K562 (cell line): ENCODE data around the gene CCDC93. TPM values are rescaled to one million over a fixed set of nuclear protein-coding genes. Genes with fewer than 3 reads are reported as not detected.

Experiments
- ATAC-seq: fragments of 200-7000 bp; cut with Tn5 transposase; 3 replicates; pipeline ENCODE4 v1.9.1; 2020; ENCODE audit warnings: moderate library complexity
- BruUV-seq: library from RNA; stranded (reverse); fragments of 400-500 nt; replicated peaks from 2 replicates; lab custom pipeline; 2021; lab: Mats Ljungman, UMichigan
- CTCF ChIA-PET: fragments of 300-600 bp; formaldehyde crosslinking; extraction: SDS; loops from one replicate; lab custom pipeline; 2021; ENCODE audit warnings: low intra/inter-chr PET ratio; lab: Yijun Ruan, JAX
- POLR2A ChIA-PET: fragments of 300-600, 350-650 bp; sonication (Branson Sonifier 250); formaldehyde crosslinking; extraction: SDS; loops from one replicate; lab custom pipeline; 2021; ENCODE audit warnings: antibody characterized with exemption, inconsistent platforms; lab: Yijun Ruan, JAX
- DNase-seq, 4 experiments: peaks; one replicate each; pipeline versions ENCODE4 v3.0.0 to v3.0.0-alpha.2; 2011 to 2018; ENCODE audit warnings: low spot score in 3 of 4, mixed read lengths in 3 of 4; ENCODE audit errors: extremely low read depth in 1 of 4
- FAIRE-seq: peaks from 2 replicates; lab custom pipeline; 2011; peaks lifted over from hg19 to GRCh38; lab: Jason Lieb, UNC
- H2AFZ ChIP-seq: 2 replicates; pipeline ENCODE4 v1.6.0; 2011; ENCODE audit warnings: low read depth, low read length, control low read depth, inconsistent platforms
- H3K27ac ChIP-seq: fragments of 200-600 bp; 3 replicates; pipeline ENCODE4 v1.8.0; 2011; ENCODE audit warnings: low read depth, mild to moderate bottlenecking, control low read depth, inconsistent platforms, low read length, moderate library complexity, mixed read lengths; ENCODE audit errors: extremely low read depth
- H3K27me3 ChIP-seq, 2 experiments: fragments of 300-600 bp in 1 of 2; 2 replicates in 1 of 2; 3 replicates in 1 of 2; pipeline versions ENCODE4 v1.6.0 to v1.8.0; 2011; ENCODE audit warnings: inconsistent platforms in 2 of 2, low read length in 2 of 2, mild to moderate bottlenecking in 1 of 2, mixed read lengths in 1 of 2, moderate library complexity in 1 of 2; ENCODE audit not compliant: control insufficient read depth in 2 of 2, insufficient read depth in 2 of 2
- H3K36me3 ChIP-seq: fragments of 300-600 bp; 3 replicates; pipeline ENCODE4 v1.8.0; 2011; ENCODE audit warnings: mild to moderate bottlenecking, low read length, inconsistent platforms; ENCODE audit not compliant: control insufficient read depth, insufficient read depth
- H3K4me1 ChIP-seq, 2 experiments: fragments of 200-600 bp in 1 of 2; replicated peaks in 1 of 2; 2 replicates in 1 of 2; 3 replicates in 1 of 2; pipeline versions ENCODE4 v1.5.1 to v1.8.0; 2011; ENCODE audit warnings: inconsistent platforms in 2 of 2, low read length in 2 of 2, mild to moderate bottlenecking in 1 of 2, mixed read lengths in 1 of 2, moderate library complexity in 1 of 2; ENCODE audit not compliant: control insufficient read depth in 2 of 2, insufficient read depth in 2 of 2
- H3K4me2 ChIP-seq: 2 replicates; pipeline ENCODE4 v1.6.1; 2011; ENCODE audit warnings: low read length, control low read depth, inconsistent platforms, mixed read lengths; ENCODE audit not compliant: insufficient read depth
- H3K4me3 ChIP-seq: fragments of 200-600 bp; sonication (generic), shearing (Covaris generic); 2 replicates; pipeline ENCODE4 v1.5.1; 2016; ENCODE audit warnings: control low read depth, inconsistent platforms
- H3K79me2 ChIP-seq: fragments of 200-600 bp; 3 replicates; pipeline ENCODE4 v1.8.0; 2011; ENCODE audit warnings: low read length, inconsistent platforms; ENCODE audit not compliant: control insufficient read depth, insufficient read depth
- H3K9ac ChIP-seq, 2 experiments: 2 replicates each; pipeline versions ENCODE4 v1.6.0 to v1.6.1; 2011; ENCODE audit warnings: low read depth in 2 of 2, low read length in 2 of 2, control low read depth in 1 of 2, inconsistent platforms in 1 of 2, mild to moderate bottlenecking in 1 of 2, mixed read lengths in 1 of 2; ENCODE audit not compliant: insufficient read depth in 1 of 2
- H3K9me1 ChIP-seq: one replicate; pipeline ENCODE4 v1.6.0; 2011; ENCODE audit warnings: inconsistent platforms, mild to moderate bottlenecking, low read length, moderate library complexity; ENCODE audit not compliant: control insufficient read depth, insufficient read depth
- H3K9me3 ChIP-seq: replicated peaks from 2 replicates; pipeline ENCODE4 v1.5.1; 2011; ENCODE audit warnings: low read depth, low read length, inconsistent platforms; ENCODE audit not compliant: control insufficient read depth, insufficient read depth
- H4K20me1 ChIP-seq: replicated peaks from 2 replicates; pipeline ENCODE4 v1.6.1; 2011; ENCODE audit warnings: low read length, inconsistent platforms, mixed read lengths; ENCODE audit not compliant: control insufficient read depth, insufficient read depth
- HMG20A ChIP-seq: fragments of 450-650 bp; formaldehyde crosslinking; conservative IDR thresholded peaks from 2 replicates; pipeline ENCODE4 v1.4.0; 2020; ENCODE audit warnings: mild to moderate bottlenecking, mixed read lengths
- ID3 ChIP-seq, 2 experiments: fragments of 250-450 bp in 1 of 2; fragments of 450-650 bp in 1 of 2; sonication (Bioruptor Pico) in 1 of 2; IDR thresholded peaks; 2 replicates each; pipeline versions ENCODE4 v1.6.1 to v1.8.0; 2016 to 2021; ENCODE audit warnings: mild to moderate bottlenecking in 2 of 2, moderate library complexity in 2 of 2, missing compliant biosample characterization in 1 of 2, missing genetic modification characterization in 1 of 2
- ZBTB49 ChIP-seq: sonication (generic); formaldehyde crosslinking; IDR thresholded peaks from 2 replicates; pipeline ENCODE4 v1.8.0; 2022; ENCODE audit warnings: missing genetic modification reagents, mild to moderate bottlenecking, borderline replicate concordance
- WGBS: fragments of 100-300 bp; shearing (Covaris generic); methylation state at CpG from one replicate; pipeline ENCODE4 v1.1.6; 2016; ENCODE audit warnings: low coverage, mixed read lengths; ENCODE audit not compliant: insufficient coverage; ENCODE audit errors: missing lambda C conversion rate; 5-methylcytosine and 5-hydroxymethylcytosine counted together
- in situ Hi-C: fragments of 300-500 bp; cut with MboI; formaldehyde crosslinking; loops from 4 replicates; pipeline ENCODE4 v1.15.0; 2018; ENCODE audit warnings: inconsistent platforms, mixed read lengths
- intact Hi-C: fragments of 100-400 bp; cut with micrococcal nuclease; formaldehyde crosslinking; loops from 2 replicates; pipeline ENCODE4 v1.14.2; 2022
- polyA plus RNA-seq, 8 experiments: library from polyadenylated mRNA; depleted of rRNA in 4 of 8; stranded (reverse) in 5 of 8; unstranded in 3 of 8; fragments of >200 nt; fragmentation: Nextera tagmentation in 2 of 8; fragmentation: Illumina TruSeq in 1 of 8; extraction: Ambion mirVana in 2 of 8; extraction: Trizol in 1 of 8; gene quantifications; 2 replicates each; pipeline versions ENCODE4 v1.2.1 to v1.2.3, GENCODE V29; 2011 to 2014; ENCODE audit warnings: inconsistent platforms in 1 of 8, missing spikeins in 1 of 8
- total RNA-seq, 7 experiments: library from RNA; depleted of rRNA in 6 of 7; stranded (reverse); fragments of >200 nt in 6 of 7; fragmentation: Illumina TruSeq in 2 of 7; extraction: Trizol in 2 of 7; gene quantifications; 2 replicates each; pipeline versions ENCODE4 v1.2.1 to v1.2.3, GENCODE V29; 2011 to 2021; ENCODE audit warnings: low replicate concordance in 1 of 7

CCDC93 gene
- total and polyA plus RNA-seq, 9 of the 15 experiments (the other 6 are each of a cell fraction or from before 2014, with no cell fraction given): 3.3 to 19.3 (median 12.4) TPM

GRCh38 chr2:118054213-118055008 lies 40.5 kb upstream of the CCDC93 start (continued):
- TF ChIP-seq ID3 (CRISPR knock-in tag; IDR thresholded peaks at IDR 0.05) (no peak), ID3 (tag; IDR thresholded peaks at IDR 0.05) (no peak), HMG20A (CRISPR knock-in tag) (no peak)

- Histone ChIP-seq H2AFZ (no peak overlapping the region), H3K9ac (no peak overlapping the region), H3K36me3 (no peaks in the 10 kb centered on the region), H3K4me1 (no peaks in the 10 kb centered on the region), H3K9me1 (no peaks in the 10 kb centered on the region), H3K4me3 (no peak overlapping the region), H4K20me1 (no peaks in the 10 kb centered on the region), H3K9me3 (no peaks in the 10 kb centered on the region), H3K79me2 (no peaks in the 10 kb centered on the region), H3K4me2 (no peak overlapping the region), H3K27me3 (peaks cover 4 to 16% of the 10 kb centered on the region in 2 experiments), H3K27ac (no peak overlapping the region)
- in situ Hi-C loops (loop anchor here (10.0 kb wide), 1 partner anchor 151 kb away; no protein-coding TSS in a partner anchor), intact Hi-C loops (no loop called here)
- POLR2A ChIA-PET: no interaction called here
- TF ChIP-seq ZBTB49 (CRISPR knock-in tag): no peak
- ATAC-seq (no peak), DNase-seq (no peak), FAIRE-seq (no peak)
- 0% methylated on average over 7 of the region's 7 CpGs for WGBS
- BruUV-seq: no TSS peak
- CTCF ChIA-PET: no interaction called here
Observed at GRCh38 chr2:118053681-118054080, 39.8 kb upstream of the CCDC93 start.
